Right atrium auricular region (tissue), 2 donors: ENCODE results near the gene KCNIP1. TPM values are rescaled to one million over a fixed set of nuclear protein-coding genes. Genes with fewer than 3 reads are reported as not detected.
"Not testable (repeated sequence)": the region's sequence is repeated elsewhere in the genome, so short reads cannot be mapped to it uniquely, and the experiment has no call there.

Source experiments
- DNase-seq: peaks from one replicate; pipeline ENCODE4 v3.0.0-alpha.2; 2019; ENCODE audit warnings: low spot score
- H3K27ac ChIP-seq, 2 donors: fragments of 200-600 bp; sonication (generic); 1 replicate in 1 of 2; 2 replicates in 1 of 2; pipeline ENCODE4 v1.5.1; 2016 to 2019
- H3K27me3 ChIP-seq, 2 donors: fragments of 200-600 bp; sonication (generic); one replicate each; pipeline versions ENCODE4 v1.5.1 to v1.6.0; 2017 to 2019
- H3K36me3 ChIP-seq: fragments of 200-600 bp; sonication (generic); one replicate; pipeline ENCODE4 v1.5.1; 2016
- H3K4me1 ChIP-seq, 2 donors: fragments of 200-600 bp; sonication (generic); one replicate each; pipeline versions ENCODE4 v1.5.1 to v1.6.0; 2017 to 2019
- H3K4me3 ChIP-seq, 2 donors: fragments of 200-600 bp; sonication (generic); 1 replicate in 1 of 2; 2 replicates in 1 of 2; pipeline ENCODE4 v1.5.1; 2017 to 2019; ENCODE audit warnings: mild to moderate bottlenecking in 1 of 2, moderate library complexity in 1 of 2
- H3K9me3 ChIP-seq, 2 donors: fragments of 200-600 bp; sonication (generic); one replicate each; pipeline ENCODE4 v1.5.1; 2019
- CTCF ChIP-seq, 2 donors: fragments of 200-600 bp; sonication (generic); IDR thresholded peaks; one replicate each; pipeline ENCODE4 v1.5.1; 2019; ENCODE audit warnings: antibody characterized with exemption in 2 of 2
- total RNA-seq, 2 donors: library from RNA; depleted of rRNA; stranded (reverse); fragments of >200 nt; gene quantifications; one replicate each; pipeline ENCODE4 v1.1.0, GENCODE V29; 2016

KCNIP1 gene
- total RNA-seq, 2 donors from 2014 or later, result not detected

GRCh38 chr5:170752257-170753215 lies 248.7 kb downstream of the KCNIP1 start:
- Histone ChIP-seq H3K9me3 (no peaks in the 10 kb centered on the region), H3K4me1 (peaks cover 0 to 45% of the 10 kb centered on the region in 2 donors), H3K27me3 (no peaks in the 10 kb centered on the region), H3K27ac (peak overlapping the region in 1 of 2 donors; percentile 51), H3K4me3 (no peak overlapping the region), H3K36me3 (no peaks in the 10 kb centered on the region)
- no peak for TF ChIP-seq CTCF (IDR thresholded peaks at IDR 0.05)
- no peak for DNase-seq

GRCh38 chr5:170753311-170753710 lies 249.5 kb downstream of the KCNIP1 start:
- no peak overlapping the region for H3K4me3 ChIP-seq
- H3K27ac ChIP-seq, result no peak overlapping the region
- H3K9me3 ChIP-seq, result no peaks in the 10 kb centered on the region
- H3K27me3 ChIP-seq, result no peaks in the 10 kb centered on the region
- DNase-seq, result no peak
- no peaks in the 10 kb centered on the region for H3K36me3 ChIP-seq
- TF ChIP-seq CTCF (IDR thresholded peaks at IDR 0.05), result no peak
- peaks cover 0 to 46% of the 10 kb centered on the region in 2 donors for H3K4me1 ChIP-seq

GRCh38 chr5:170754508-170754907 lies 250.7 kb downstream of the KCNIP1 start:
- peaks cover 0 to 46% of the 10 kb centered on the region in 2 donors for H3K4me1 ChIP-seq
- not testable (repeated sequence) for H3K36me3 ChIP-seq, H3K4me3 ChIP-seq, H3K9me3 ChIP-seq, H3K27ac ChIP-seq, H3K27me3 ChIP-seq, DNase-seq

GRCh38 chr5:170755679-170756456 lies 252.0 kb downstream of the KCNIP1 start:
- no peaks in the 10 kb centered on the region for H3K36me3 ChIP-seq
- no peaks in the 10 kb centered on the region for H3K27me3 ChIP-seq
- no peaks in the 10 kb centered on the region for H3K9me3 ChIP-seq
- peak overlapping the region; percentile 73 to 94 for H3K27ac ChIP-seq
- no peak for TF ChIP-seq CTCF (IDR thresholded peaks at IDR 0.05)
- H3K4me1 ChIP-seq, result peaks cover 0 to 46% of the 10 kb centered on the region in 2 donors
- no peak for DNase-seq
- no peak overlapping the region for H3K4me3 ChIP-seq

GRCh38 chr5:170756691-170757090 lies 252.9 kb downstream of the KCNIP1 start:
- TF ChIP-seq CTCF (IDR thresholded peaks at IDR 0.05), result no peak
- H3K4me3 ChIP-seq, result no peak overlapping the region
- peaks cover 0 to 42% of the 10 kb centered on the region in 2 donors for H3K4me1 ChIP-seq
- no peaks in the 10 kb centered on the region for H3K36me3 ChIP-seq
- DNase-seq, result no peak
- H3K27ac ChIP-seq, result peak overlapping the region; percentile 73 to 94
- H3K27me3 ChIP-seq, result no peaks in the 10 kb centered on the region
- no peaks in the 10 kb centered on the region for H3K9me3 ChIP-seq

GRCh38 chr5:170757182-170757601 lies 253.4 kb downstream of the KCNIP1 start:
- H3K27ac ChIP-seq, result peak overlapping the region; percentile 73 to 94
- H3K9me3 ChIP-seq, result no peaks in the 10 kb centered on the region
- no peaks in the 10 kb centered on the region for H3K36me3 ChIP-seq
- no peak for DNase-seq
- no peaks in the 10 kb centered on the region for H3K27me3 ChIP-seq
- no peak for TF ChIP-seq CTCF (IDR thresholded peaks at IDR 0.05)
- H3K4me1 ChIP-seq, result peaks cover 0 to 37% of the 10 kb centered on the region in 2 donors
- H3K4me3 ChIP-seq, result no peak overlapping the region
